Activated T-helper 1 cell treated with anti-CD3 and anti-CD28 coated beads, Interleukin-12 subunit alpha, Interleukin-12 subunit beta, Interleukin-2, Interleukin-4 antibody, amounts not matched to agents 30 ng/mL and 10 ng/mL and 1 ng/mL, durations not matched to agents 14 hours and 24 hours and 36 hours (primary cell): ENCODE data around the gene PXMP2. TPM values are rescaled to one million over a fixed set of nuclear protein-coding genes. Genes with fewer than 3 reads are reported as not detected.

Experiments used
- DNase-seq: peaks from one replicate; pipeline ENCODE4 v3.0.0; 2021; ENCODE audit warnings: low spot score
- H3K27ac Mint-ChIP-seq: one replicate; pipeline ENCODE4 v1.8.0; 2021; ENCODE audit warnings: mild to moderate bottlenecking, mixed read lengths
- H3K27me3 Mint-ChIP-seq: one replicate; pipeline ENCODE4 v1.8.0; 2022; ENCODE audit warnings: mild to moderate bottlenecking, moderate library complexity, mixed read lengths; ENCODE audit not compliant: insufficient read depth
- H3K36me3 Mint-ChIP-seq: one replicate; pipeline ENCODE4 v1.8.0; 2021; ENCODE audit warnings: low read depth, mixed read lengths
- H3K4me1 Mint-ChIP-seq: one replicate; pipeline ENCODE4 v1.8.0; 2021; ENCODE audit warnings: low read depth, mixed read lengths
- H3K4me3 Mint-ChIP-seq: one replicate; pipeline ENCODE4 v1.8.0; 2021; ENCODE audit warnings: mild to moderate bottlenecking, moderate library complexity, mixed read lengths
- H3K9me3 Mint-ChIP-seq: one replicate; pipeline ENCODE4 v1.8.0; 2021; ENCODE audit warnings: mixed read lengths
- intact Hi-C: fragments of 100-400 bp; cut with micrococcal nuclease; formaldehyde crosslinking; loops from one replicate; pipeline ENCODE4 v1.15.1; 2024
- total RNA-seq: library from RNA; stranded (reverse); gene quantifications from 2 replicates; pipeline ENCODE4 v1.2.3, GENCODE V29; 2022

PXMP2 gene
- 21.5 and 23.3 TPM in 2 replicates for total RNA-seq

- DNase-seq, result peak; percentile 91
- H3K4me3 Mint-ChIP-seq, result peak within 1 kb of the TSS; percentile 84
- peaks cover 8% of the 10 kb centered on the region for H3K36me3 Mint-ChIP-seq
- H3K9me3 Mint-ChIP-seq, result no peaks in the 10 kb centered on the region
- H3K27me3 Mint-ChIP-seq, result no peaks in the 10 kb centered on the region
- H3K4me1 Mint-ChIP-seq, result peaks cover 26% of the 10 kb centered on the region
- intact Hi-C loops, result loop anchor here (1.0 to 10.0 kb wide), 8 partner anchors 23 to 735 kb away; partner anchors contain the start of genes ANKLE2, DDX51, GOLGA3 and NOC4L
- peak within 1 kb of the TSS; percentile 80 for H3K27ac Mint-ChIP-seq
These were observed at the start of gene PXMP2, which contains the start of gene POLE for GRCh38 chr12:132687211-132688164. PXMP2 (plus strand) TSS chr12:132687587; CDS start chr12:132687671, 84 bp downstream. POLE (minus strand) TSS chr12:132687342; CDS start chr12:132687315, 27 bp downstream.

GRCh38 chr12:132637811-132638210, 49.6 kb upstream of the PXMP2 start:
- no peaks in the 10 kb centered on the region for H3K27me3 Mint-ChIP-seq
- intact Hi-C loops, result no loop called here
- no peak overlapping the region for H3K4me3 Mint-ChIP-seq
- peaks cover 14% of the 10 kb centered on the region for H3K4me1 Mint-ChIP-seq
- no peak overlapping the region for H3K27ac Mint-ChIP-seq
- peaks cover 49% of the 10 kb centered on the region for H3K36me3 Mint-ChIP-seq
- no peak for DNase-seq
- H3K9me3 Mint-ChIP-seq, result no peaks in the 10 kb centered on the region

- peaks cover 51% of the 10 kb centered on the region for H3K36me3 Mint-ChIP-seq
- H3K9me3 Mint-ChIP-seq, result no peaks in the 10 kb centered on the region
- H3K27ac Mint-ChIP-seq, result no peak overlapping the region
- peaks cover 14% of the 10 kb centered on the region for H3K4me1 Mint-ChIP-seq
- H3K27me3 Mint-ChIP-seq, result no peaks in the 10 kb centered on the region
- no peak overlapping the region for H3K4me3 Mint-ChIP-seq
- intact Hi-C loops, result no loop called here
- no peak for DNase-seq
These were observed 48.6 kb upstream of the PXMP2 start for GRCh38 chr12:132638541-132639408.

DNA sequence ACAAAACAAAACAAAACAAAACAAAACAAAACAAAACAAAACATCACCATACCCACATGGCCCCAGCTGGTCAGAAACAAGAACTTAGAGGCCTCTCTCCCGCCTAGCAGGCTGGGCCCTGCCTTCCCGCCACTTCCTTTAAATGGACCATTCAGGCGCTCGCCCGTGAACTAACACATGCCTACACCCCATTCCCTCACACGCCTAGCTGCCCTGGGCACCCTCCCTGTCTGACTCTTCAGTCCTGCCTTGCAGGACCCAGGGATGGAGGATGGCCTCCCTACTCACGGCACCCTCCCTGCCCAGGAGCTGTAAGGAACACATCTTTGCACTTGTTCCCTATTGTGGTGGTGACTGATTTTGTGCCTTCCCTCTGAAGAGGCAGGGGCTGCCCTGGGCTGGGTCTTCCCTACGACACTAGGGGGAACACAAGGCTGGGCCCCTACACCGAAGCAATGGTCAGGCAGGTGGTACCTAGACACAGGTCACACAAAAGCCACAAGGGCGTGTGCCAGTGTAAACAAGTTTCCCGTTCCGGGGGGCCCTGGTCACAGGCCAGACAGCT, 47.3 kb upstream of the PXMP2 start:
- H3K4me3 Mint-ChIP-seq, result no peak overlapping the region
- no peak overlapping the region for H3K27ac Mint-ChIP-seq

GRCh38 chr12:132640936-132641335, 46.5 kb upstream of the PXMP2 start:
- no peak overlapping the region for H3K4me3 Mint-ChIP-seq

More for the DNA sequence above, 47.3 kb upstream of the PXMP2 start:
- DNase-seq, result no peak
- peaks cover 47% of the 10 kb centered on the region for H3K36me3 Mint-ChIP-seq
- intact Hi-C loops, result no loop called here
- no peaks in the 10 kb centered on the region for H3K27me3 Mint-ChIP-seq
- H3K4me1 Mint-ChIP-seq, result peaks cover 14% of the 10 kb centered on the region
- H3K9me3 Mint-ChIP-seq, result no peaks in the 10 kb centered on the region

DNA sequence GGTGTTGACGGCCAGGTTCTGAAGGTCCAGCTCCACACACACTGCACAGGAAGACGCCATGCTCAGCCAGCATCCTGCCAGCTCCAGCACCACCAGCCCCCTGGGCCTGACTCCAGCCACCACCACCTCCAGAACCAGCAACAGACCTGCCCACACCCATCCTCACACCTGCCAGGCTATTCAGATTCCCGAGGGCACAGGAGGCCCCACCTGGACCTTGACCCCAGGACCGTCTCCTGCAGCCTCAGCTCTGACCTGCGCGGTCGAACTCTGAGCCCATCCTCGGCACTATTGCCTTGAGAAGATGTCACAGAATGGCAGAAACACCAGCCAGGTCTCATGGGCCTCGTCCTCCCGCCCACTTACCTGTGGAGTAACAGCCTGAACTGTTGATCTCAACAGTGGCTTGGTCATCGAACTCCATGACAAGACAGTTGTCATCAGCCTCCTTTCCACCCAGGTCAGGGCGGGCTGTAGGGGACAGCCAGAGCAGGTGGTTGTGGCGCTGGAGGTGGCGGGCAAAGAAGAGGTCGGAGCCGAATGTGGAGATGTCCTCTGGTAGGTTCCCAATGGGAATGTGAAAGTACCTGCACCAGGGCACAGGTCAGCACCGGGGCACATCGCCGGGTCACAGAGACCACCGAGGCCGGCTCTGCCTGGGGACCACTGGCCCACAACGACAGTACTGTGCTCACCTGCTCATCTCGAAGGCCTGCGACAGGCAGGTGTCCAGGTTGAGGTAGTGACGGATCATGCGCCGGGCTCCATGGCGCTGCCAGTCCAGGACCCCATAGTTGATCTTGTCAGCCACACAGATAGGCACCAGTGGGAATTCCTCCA, 45.4 kb upstream of the PXMP2 start:
- Mint-ChIP-seq H3K27me3 (no peaks in the 10 kb centered on the region), H3K36me3 (peaks cover 30% of the 10 kb centered on the region)

More at GRCh38 chr12:132640936-132641335, 46.5 kb upstream of the PXMP2 start:
- intact Hi-C loops, result no loop called here
- no peak for DNase-seq
- no peaks in the 10 kb centered on the region for H3K27me3 Mint-ChIP-seq
- no peaks in the 10 kb centered on the region for H3K9me3 Mint-ChIP-seq
- H3K27ac Mint-ChIP-seq, result no peak overlapping the region
- H3K36me3 Mint-ChIP-seq, result peaks cover 38% of the 10 kb centered on the region
- peaks cover 14% of the 10 kb centered on the region for H3K4me1 Mint-ChIP-seq

GRCh38 chr12:132642846-132643835, 44.2 kb upstream of the PXMP2 start:
- DNase-seq, result no peak
- H3K4me1 Mint-ChIP-seq, result peaks cover 1% of the 10 kb centered on the region
- no peak overlapping the region for H3K27ac Mint-ChIP-seq
- H3K36me3 Mint-ChIP-seq, result peaks cover 29% of the 10 kb centered on the region
- intact Hi-C loops, result no loop called here
- H3K4me3 Mint-ChIP-seq, result no peak overlapping the region
- H3K9me3 Mint-ChIP-seq, result no peaks in the 10 kb centered on the region
- H3K27me3 Mint-ChIP-seq, result no peaks in the 10 kb centered on the region

More for the DNA sequence above, 45.4 kb upstream of the PXMP2 start:
- no peaks in the 10 kb centered on the region for H3K9me3 Mint-ChIP-seq
- intact Hi-C loops, result no loop called here
- H3K4me3 Mint-ChIP-seq, result no peak overlapping the region
- H3K27ac Mint-ChIP-seq, result no peak overlapping the region
- no peak for DNase-seq
- H3K4me1 Mint-ChIP-seq, result peaks cover 12% of the 10 kb centered on the region

DNA sequence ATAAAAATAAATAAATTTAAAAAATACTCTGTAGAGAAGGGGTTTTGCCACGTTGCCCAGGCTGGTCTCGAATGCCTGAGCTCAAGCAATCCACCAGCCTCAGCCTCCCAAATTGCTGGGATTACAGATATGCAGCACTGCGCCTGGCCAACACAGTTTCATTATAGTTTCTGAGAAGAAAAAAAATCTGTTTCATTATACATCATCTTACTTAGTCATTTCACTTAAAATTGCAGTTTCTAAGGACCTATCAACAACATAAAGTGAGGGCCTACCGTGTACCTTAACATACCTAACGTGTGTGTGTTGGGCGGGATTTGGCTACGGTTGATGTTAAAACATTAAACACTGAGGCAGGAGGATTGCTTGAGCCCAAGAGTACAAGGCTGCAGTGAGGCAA, 40.5 kb upstream of the PXMP2 start:
- Mint-ChIP-seq H3K27ac (no peak overlapping the region), H3K27me3 (no peaks in the 10 kb centered on the region), H3K4me3 (no peak overlapping the region), H3K4me1 (no peaks in the 10 kb centered on the region), H3K9me3 (no peaks in the 10 kb centered on the region), H3K36me3 (peaks cover 22% of the 10 kb centered on the region)
- intact Hi-C loops, result no loop called here
- no peak for DNase-seq

GRCh38 chr12:132647858-132648257, 39.5 kb upstream of the PXMP2 start:
- H3K4me3 Mint-ChIP-seq, result no peak overlapping the region
- H3K9me3 Mint-ChIP-seq, result no peaks in the 10 kb centered on the region
- no peaks in the 10 kb centered on the region for H3K27me3 Mint-ChIP-seq
- DNase-seq, result no peak
- H3K27ac Mint-ChIP-seq, result no peak overlapping the region
- no peaks in the 10 kb centered on the region for H3K4me1 Mint-ChIP-seq
- intact Hi-C loops, result no loop called here
- peaks cover 26% of the 10 kb centered on the region for H3K36me3 Mint-ChIP-seq

- peaks cover 24% of the 10 kb centered on the region for H3K36me3 Mint-ChIP-seq
- no peaks in the 10 kb centered on the region for H3K9me3 Mint-ChIP-seq
- no peak for DNase-seq
- H3K4me3 Mint-ChIP-seq, result no peak overlapping the region
- no peaks in the 10 kb centered on the region for H3K4me1 Mint-ChIP-seq
- H3K27ac Mint-ChIP-seq, result no peak overlapping the region
- H3K27me3 Mint-ChIP-seq, result no peaks in the 10 kb centered on the region
- intact Hi-C loops, result no loop called here
These were observed 38.7 kb upstream of the PXMP2 start for GRCh38 chr12:132648616-132649225.
